Measurements from ENCODE around the gene ZNHIT1.
"Not testable (repeated sequence)": the region's sequence is repeated elsewhere in the genome, so short reads cannot be mapped to it uniquely, and the experiment has no call there.

The ZNHIT1 gene

DNA sequence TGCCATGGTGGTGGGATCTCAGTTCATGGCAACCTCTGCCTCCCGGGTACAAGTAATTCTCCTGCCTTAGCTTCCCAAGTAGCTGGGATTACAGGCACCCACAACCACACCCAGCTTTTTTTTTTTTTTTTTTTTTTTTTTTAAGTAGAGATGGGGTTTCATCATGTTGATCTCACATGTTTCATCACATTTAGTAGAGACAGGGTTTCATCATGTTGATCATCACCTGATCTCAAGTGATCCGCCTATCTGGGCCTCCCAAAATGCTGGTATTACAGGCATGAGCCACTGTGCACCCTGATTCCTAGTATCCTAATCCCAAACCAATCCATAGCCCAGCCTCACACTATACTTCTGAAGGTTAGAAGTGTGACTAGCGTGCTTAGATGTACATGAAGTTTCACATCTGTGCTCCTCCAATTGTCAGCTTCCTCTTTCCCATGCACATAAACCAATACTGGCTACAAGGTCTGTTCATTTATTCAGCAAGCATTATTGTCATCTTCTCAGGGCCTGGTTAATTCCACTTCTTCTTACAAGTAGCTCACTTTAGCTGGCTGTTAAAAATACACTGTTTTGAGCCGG lies 31.0 kb upstream of the ZNHIT1 start:
- DNase-seq (ENCODE audit: low read depth, low spot score): no peak

DNA sequence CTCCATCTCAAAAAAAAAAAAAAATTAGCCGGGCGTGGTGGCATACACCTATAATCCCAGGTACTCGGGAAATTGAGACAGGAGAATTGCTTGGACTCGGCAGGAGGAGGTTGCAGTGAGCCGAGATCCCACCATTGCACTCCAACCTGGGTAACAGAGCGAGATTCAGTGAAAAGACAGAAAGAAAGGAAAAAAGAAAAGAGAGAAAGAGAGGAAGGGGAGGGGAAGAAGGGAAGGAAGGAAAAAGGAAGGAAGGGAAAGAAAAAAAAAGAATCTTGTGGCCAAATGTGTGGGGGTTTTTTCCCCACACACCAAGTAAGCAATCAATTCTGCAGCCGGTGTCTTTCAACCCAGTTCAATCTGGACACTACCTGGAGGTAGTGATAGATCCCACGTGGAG lies 28.9 kb upstream of the ZNHIT1 start:
- DNase-seq (ENCODE audit: low read depth, low spot score): no peak

DNA sequence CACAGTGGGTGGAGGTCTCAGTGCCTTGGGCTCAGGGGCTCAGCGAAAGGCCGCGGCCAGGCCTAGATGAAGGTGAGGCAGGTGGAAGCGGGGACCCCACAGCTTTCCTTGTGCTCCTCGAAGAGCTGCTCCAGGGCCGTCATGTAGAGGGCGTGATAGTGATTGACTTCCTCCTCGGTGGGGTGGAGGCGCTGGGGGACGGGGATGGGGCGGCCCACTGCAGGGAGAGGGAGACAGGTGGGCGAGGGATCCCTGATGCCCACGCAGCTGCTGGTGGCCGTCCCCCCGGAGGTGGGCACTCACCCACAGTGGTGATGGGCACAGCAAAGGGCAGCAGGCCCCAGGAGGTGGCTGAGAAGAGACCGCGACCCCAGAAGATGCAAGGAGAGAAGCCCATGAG lies 22.1 kb upstream of the ZNHIT1 start:
- no peak for DNase-seq (ENCODE audit: low read depth, low spot score)

DNA sequence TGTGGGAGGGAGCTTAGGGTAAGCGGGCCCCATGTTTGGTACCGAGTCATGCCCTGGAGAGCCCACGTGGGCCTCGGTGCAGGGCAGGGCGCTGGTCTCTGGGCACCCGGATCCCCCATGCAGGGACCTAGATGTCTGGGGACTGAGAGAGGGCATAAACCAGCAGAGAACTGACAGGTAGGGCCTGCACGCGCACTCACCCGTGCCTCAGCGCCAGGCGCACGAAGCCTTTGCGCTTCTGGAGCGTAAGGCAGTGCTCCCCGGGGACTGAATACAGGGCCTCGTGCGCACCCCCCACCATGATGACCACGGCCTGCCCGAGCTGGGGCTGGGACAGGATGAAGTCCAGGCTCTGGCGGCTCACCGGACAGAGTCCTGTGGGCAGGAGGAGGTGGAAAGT lies 20.0 kb upstream of the ZNHIT1 start:
- DNase-seq (ENCODE audit: low read depth, low spot score): no peak

DNA sequence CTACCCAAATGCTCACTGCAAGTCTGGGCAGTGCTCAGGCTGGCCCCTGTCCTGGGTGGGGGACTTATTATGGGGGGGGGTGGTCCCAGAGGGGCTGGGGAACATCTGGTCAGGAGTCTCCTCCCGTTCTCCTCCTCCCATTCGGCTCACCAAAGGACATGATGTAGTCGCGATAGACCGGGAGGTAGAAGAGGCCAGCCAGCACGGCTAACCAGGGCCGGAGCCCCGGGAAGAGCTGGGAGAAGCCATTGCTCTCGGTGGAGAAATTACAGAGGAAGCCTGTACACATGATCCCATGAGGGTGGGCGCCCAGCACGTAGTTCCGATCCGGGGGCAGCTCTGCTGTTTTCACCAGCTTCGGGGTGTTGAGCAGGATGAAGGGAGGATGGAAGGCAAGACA lies 19.5 kb upstream of the ZNHIT1 start:
- no peak for DNase-seq (ENCODE audit: low read depth, low spot score)

DNA sequence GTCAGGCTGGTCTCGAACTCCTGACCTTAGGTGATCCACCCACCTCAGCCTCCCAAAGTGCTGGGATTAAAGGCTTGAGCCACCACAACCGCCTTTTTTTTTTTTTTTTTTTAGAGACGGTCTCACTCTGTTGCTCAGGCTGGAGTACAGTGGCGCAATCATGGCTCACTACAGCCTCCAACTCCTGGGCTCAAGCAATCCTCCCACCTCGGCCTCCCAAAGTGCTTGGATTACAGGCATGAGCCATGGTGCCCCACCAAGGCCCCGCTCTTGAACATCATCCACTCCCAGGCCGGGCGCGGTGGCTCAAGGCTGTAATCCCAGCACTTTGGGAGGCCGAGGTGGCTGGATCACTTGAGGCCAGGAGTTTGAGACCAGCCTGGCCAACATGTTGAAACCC lies 18.4 kb upstream of the ZNHIT1 start:
- DNase-seq (ENCODE audit: low read depth, low spot score): not testable (repeated sequence)

DNA sequence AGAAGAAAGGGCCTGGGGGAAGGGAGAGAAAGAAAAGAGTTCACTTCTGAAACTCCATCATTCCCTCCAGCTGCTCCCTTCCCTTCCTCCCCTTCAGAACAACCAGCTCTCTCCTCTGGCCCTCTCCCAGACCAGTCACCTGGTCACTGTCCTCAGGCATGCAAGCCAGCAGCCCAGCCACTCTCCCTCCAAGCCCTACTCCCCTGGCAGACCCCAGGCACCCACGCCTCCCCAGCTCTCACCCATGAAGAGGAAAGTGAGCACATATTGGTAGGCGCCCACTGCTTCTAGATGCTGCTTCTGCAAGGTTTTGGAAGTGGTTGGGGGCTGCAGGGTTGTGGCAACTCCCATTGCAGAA lies 17.5 kb upstream of the ZNHIT1 start:
- no peak for DNase-seq (ENCODE audit: low read depth, low spot score)

DNA sequence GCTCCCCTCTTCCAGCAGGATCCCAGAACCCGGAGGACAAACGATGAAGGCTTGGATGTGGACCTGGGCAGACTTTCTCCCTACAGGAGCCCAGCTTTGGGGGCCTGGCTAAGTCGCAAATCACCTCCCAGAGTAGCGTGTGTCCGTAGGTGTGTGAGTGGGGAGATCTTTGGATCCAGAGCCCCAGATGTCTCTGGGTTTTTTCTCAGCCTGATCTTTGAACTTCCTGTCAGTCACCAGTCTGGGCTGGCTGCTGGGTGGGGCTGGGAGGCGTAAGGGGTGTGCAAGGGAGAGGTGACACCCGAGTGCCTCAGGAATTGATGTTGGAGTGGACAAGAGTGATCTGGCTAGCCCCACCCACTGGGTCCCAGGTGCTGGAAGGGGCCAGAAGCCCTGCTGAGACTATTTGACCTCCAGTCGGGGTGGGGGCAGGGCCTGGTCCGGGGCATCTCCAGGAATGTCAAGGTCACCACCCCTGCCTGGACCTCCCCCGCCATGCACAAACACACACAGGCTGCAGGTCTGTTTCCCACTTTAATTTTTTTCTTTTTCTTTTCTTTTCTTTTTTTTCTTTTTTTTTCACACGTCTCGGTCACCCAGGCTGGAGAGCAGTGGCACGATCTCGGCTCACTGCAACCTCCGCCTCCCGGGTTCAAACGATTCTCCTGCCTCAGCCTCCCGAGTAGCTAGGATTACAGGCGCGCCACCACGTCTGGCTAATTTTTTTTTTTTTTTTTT lies 16.9 kb upstream of the ZNHIT1 start, which contains the start of gene MOGAT3:
Gene MOGAT3 (minus strand): TSS at position 175 of the 738 bp plus-strand sequence. CDS start 182 bp downstream, outside the sequence.
- no peak for DNase-seq (ENCODE audit: low read depth, low spot score)

DNA sequence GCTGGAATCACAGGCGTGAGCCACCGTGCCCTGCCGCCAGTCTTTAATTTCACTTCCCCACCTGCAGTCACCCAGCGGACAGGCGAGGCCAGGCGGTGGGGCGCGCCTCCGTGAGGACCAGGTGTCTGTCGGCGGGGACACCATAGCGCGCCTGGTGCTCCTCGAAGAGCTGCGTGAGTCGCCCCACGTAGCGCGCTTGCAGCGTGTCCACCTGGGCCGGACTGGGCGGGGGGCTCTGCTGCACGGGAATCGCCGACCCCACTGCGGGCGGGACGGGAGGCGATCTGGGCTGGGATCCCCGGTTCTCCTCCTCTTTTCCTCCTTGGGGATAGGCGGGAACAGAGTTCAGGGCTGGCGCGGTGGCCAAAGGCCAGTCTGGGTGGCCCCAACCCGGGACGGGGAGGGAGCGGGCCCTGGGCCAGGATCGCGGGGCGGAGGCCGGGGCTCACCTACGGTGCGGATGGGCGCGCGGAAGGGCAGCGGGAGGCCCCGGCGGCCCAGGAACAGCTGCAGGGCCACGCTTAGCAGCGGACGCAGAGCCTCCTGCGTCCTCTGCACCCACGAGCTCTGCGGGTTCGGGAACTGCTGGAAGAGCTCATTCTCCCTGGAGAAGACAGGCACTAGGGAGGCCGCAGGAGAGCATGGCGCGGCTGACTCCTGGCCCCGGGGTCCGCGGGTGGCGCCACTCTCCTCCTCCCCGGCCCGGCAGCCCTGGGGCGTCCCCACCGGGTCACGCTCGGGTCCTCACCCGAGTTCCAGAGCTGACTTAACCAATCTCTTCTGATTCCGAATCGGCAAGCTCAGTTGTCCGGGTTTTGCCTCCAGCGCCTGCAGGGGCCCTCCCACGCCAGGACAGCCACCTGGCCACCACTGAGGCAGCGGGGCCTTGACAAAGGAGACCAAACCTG lies 16.0 kb upstream of the ZNHIT1 start:
- no peak for DNase-seq (ENCODE audit: low read depth, low spot score)

DNA sequence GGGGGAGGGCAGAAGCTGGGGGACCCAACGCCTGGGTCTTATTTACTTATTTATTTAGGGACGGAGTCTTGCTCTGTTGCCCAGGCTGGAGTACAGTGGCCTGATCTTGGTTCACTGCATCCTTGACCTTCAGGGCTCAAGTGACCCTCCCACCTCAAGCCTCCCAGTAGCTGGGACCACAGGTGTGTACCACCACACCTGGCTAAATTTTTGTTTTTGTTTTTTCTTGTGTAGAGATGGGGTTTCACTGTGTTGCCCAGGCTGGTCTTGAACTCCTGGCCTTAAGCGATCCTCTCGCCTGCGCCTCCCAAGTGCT lies 15.4 kb upstream of the ZNHIT1 start:
- no peak for DNase-seq (ENCODE audit: low read depth, low spot score)

DNA sequence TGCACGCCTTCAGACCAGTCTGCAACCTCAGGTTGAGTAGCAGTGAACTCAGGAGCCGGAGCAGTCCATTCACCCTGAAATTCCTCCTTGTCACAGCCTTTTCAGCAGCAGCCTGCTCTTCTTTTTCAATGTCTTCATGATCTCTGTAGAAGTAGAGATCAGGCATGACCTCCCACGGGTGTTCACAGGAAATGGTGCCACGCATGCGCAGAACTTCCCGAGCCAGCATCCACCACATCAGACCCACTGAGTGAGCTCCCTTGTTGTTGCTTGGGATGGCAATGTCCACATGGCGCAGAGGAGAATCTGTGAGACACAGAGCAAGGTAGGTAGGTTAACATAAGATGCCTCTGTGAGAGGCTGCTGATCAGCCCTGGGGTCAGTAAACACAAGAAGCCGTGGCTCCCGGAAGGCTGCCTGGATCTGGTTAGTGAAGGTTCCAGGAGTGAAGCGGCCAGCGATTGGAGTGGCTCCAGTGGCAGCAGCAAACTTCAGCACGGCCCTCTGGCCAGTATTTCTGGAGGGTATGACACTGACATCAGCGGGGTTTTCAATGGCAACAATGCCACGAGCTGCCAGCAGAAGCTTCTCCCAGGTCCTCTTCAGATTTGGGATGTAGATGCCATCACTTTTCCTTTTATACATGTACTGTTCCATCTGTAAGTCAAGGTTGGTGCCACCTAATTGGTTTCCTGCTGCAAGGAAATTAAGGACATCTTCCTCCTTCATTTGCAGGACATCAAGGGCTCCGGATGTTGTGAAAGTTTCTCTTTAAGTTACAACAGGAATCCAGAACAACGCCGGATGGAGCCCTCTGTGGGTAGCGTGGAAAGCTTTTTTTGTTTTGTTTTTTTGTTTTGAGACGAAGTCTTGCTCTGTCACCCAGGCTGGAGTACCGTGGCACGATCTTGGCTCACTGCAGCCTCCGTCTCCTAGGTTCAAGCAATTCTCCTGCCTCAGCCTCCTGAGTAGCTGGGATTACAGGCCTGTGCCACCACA lies 13.9 kb upstream of the ZNHIT1 start:
- DNase-seq (ENCODE audit: low read depth, low spot score): not testable (repeated sequence)

DNA sequence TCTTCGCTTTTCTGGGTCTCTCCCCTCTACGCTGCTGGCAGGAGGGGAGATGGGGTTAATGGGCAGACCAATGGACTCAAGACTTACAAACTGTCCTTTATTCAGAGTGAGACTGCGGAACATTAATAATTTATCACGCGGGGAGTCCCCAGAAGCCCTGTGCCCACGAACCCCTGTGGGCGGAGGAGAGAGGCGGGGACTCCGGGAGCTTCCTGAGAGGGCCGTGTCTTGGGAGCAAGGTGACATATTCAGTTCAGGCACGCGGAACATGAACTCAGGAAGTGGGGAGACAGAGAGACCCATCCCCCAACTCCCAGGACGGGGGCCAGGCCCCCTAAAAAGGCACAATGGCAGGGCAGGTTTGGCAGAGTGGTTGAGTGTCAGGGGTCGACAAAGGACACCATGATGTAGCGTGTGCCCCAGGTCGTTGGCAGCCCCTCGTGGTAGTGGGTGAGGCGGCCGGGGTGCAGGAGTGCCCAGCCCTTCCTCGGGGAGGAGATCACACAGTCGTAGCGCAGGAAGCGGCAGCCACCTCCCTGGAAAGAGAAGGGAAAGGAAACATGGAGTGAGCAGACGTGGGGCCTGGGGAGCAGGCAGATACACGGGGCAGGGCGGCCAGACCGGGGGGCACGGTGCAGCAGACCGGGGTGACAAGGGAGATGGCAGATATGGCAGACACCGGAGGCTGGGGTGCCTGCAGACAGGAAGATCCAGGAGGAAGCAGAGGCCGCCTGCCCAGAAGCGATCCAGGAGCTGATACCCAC lies 11.9 kb upstream of the ZNHIT1 start:
- no peak for DNase-seq (ENCODE audit: low read depth, low spot score)

DNA sequence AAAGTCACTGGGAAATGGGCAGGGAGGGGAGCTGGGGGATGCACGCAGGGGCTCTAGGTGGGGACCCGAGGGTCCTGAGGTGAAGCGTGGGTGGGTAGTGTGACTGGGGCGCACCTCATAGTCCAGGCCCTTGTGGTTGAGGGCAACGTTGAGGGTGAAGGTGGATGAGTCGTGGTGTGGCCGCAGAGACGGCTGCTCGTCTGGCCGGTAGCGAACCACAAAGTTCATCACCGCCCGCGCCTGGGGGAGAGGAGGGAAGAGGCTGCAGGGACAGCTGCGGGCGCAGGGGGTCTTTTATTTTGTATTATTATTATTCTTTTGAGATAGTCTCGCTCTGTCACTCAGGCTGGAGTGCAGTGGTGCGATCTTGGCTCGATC lies 11.3 kb upstream of the ZNHIT1 start:
- no peak for DNase-seq (ENCODE audit: low read depth, low spot score)

DNA sequence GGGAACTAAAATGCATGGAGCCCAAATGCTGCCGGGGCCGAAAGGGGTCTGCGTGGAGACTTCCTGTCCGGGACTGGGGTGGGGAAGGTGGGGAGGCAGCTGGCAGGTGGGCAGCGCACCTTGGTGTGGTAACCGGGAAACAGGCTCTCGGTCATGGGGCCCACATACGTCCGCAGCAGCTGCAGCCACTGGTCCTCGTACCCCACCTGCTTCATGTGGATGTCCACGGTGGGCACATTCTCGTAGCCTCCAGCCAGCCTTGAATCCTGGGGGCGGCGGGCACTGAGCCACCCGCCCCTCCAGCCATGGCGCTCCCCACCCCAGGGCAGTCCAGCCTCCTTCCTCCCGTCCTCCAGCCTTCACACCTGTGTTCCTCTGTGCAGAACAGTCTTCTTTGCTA lies 10.5 kb upstream of the ZNHIT1 start:
- DNase-seq (ENCODE audit: low read depth, low spot score): no peak

DNA sequence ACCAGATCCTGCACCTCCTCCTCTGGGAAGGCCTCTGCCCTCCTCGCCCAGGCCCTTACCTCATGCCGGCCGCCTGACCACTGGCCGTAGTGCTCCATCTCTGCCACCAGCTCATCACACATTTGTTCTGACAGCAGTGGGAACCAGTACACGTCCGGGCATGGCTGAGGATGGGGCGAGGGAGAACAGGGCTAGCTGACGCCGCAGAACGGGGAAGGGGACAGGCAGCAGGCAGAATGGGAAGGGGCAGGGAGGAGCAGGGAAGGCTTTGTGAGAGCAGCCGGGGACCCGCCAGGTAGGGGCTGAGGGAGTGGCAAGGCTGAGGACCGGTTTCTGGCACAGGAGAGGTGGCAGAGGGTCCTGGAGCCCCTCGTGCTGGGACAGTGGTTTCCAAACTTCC lies 9.2 kb upstream of the ZNHIT1 start:
- no peak for DNase-seq (ENCODE audit: low read depth, low spot score)

DNA sequence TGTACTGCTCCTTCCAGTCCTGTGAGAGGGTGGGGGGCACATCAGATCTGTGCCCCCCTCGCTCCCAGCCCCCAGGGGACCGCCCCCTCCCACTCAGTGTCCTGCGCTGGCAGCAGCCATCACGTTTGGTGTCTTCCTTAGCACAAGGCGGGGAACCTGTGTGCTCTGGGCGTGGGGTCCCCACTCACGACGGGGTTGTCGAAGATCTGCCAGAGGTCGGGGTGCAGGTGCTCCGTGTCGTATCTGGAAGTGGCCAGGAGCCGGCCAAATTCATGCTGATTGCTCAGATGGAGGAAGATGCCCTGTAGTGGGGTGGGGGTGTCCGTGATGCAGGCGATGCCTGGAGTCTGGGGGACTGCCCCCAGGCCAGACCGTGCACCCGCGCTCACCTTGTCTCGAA lies 7.8 kb upstream of the ZNHIT1 start:
- no peak for DNase-seq (ENCODE audit: low read depth, low spot score)

DNA sequence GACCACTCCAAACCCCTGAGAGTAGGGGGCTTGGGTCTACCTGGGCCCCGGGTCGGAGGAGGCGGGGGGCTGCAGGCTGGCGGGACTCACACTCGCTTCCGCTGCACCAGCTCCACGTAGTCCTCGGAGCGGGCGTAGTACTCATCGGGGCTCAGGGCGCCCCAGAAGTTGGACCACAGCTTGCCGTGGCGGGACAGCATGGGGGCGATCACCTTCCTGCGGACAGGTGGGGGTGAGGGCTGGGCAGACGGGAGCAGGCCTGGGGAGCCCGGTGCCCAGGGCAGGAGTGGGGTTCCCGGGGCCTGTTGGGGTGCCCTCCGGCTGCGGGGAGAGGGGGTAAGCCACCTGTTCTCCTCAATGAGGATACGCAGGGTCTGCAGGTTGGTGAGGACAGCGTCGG lies 6.5 kb upstream of the ZNHIT1 start:
- no peak for DNase-seq (ENCODE audit: low read depth, low spot score)

DNA sequence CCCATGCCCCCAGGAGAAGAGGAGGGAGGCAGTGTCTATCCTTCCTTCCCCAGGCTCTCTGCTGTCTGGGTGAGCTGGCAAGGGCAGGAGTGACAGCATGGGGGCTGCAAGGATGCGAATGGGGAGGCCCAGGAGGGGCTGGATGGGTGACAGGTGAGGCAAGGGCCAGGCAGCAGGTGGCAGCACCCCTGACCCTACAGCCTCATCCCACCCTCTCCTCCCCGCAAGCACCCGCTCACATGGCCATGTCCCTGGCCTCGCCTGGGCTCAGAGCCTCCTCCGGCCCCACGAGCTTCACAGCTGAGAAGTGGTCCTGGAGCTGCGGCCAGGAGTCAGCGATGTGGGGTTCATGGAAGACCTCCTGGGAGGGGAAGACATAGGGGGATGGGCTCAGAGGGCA lies 6.0 kb upstream of the ZNHIT1 start:
- no peak for DNase-seq (ENCODE audit: low read depth, low spot score)

DNA sequence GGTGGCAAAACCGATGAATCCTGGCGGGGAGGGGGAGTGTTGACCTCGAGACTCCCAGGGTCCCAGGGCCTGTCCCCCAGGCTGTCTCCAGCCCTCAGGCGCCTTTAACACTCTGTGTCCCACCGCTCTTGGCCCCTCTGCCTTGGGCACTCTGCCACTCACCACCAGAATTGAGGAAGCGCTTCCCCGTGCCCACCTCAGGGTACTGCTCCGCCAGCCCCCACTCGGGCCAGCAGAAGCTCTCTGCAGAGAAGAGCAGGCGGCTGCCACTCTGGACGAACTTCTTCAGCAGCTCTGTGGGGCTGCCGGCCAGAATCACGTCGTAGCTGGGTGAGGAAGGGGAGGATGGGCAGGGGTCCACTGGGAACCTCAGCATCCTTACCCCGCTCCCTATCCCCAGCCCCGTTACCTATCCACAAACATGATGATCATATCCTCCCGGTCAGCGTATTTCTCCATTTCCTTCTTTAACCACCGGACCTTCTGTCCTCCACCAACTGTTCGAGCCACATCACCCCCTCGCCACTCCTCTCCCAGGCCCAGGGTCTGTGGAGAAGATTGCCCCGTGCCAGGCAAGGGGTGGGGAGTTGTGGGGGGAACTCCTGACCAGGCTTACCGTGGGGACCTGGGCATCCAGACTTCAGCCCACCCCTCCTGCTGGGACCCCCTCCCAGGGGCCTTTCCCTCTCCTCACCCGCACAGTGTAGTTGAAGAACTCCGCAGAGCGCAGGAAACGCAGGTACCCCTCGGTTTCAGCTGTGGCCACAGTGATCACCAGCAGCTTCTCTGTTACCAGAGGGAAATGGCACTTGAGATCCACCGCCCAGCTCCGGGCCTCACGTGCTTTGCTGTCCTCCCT lies 1.7 kb upstream of the ZNHIT1 start:
- DNase-seq (ENCODE audit: low read depth, low spot score): no peak

DNA sequence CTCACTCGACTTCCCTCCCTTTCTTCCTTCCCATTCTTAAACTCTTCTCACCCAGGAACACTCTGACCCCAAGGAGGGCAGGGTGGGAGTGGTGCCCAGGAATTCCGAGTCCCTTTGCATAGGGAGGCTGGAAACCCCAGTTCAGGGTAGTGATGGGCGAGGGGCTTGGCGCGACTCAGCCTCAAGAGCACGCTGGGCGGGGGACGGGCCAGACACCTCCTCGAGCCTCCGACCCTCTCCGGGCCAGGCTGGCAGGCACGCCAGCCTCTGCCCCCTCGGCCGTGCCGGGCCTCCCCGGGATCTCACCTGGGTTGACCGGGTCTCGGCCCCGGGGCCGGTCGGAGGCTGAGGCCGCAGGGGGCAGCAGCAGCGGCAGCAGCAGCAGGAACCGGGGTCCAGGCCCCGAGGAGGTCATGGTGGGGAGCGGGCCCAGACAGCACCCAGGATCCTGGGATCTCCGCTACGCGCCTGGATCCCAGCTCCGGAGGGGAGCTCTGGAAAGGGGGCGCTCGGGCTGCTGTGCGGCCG lies 1.0 kb upstream of the ZNHIT1 start:
- DNase-seq (ENCODE audit: low read depth, low spot score): no peak
